GM12864 (cell line): ENCODE results near the gene RPL10.

ENCODE experiments used
- DNase-seq: peaks from one replicate; pipeline ENCODE4 v3.0.0-alpha.2; 2011; ENCODE audit warnings: low read depth
- H3K4me3 ChIP-seq: 2 replicates; pipeline ENCODE4 v1.5.1; 2011; ENCODE audit warnings: mild to moderate bottlenecking, low read depth, low read length, control low read depth
- CTCF ChIP-seq: IDR thresholded peaks from 2 replicates; pipeline ENCODE4 v1.5.1; 2011; ENCODE audit warnings: low read depth, mild to moderate bottlenecking, moderate library complexity, low read length, control low read depth, inconsistent platforms; ENCODE audit errors: missing control alignments

Gene RPL10

GRCh38 chrX:154356596-154356995 lies 41.6 kb upstream of the RPL10 start:
- H3K4me3 ChIP-seq = no peak overlapping the region
- TF ChIP-seq CTCF = no peak

GRCh38 chrX:154357205-154357604 lies 41.0 kb upstream of the RPL10 start:
- TF ChIP-seq CTCF = no peak
- no peak overlapping the region for H3K4me3 ChIP-seq

More at GRCh38 chrX:154356596-154356995, 41.6 kb upstream of the RPL10 start:
- DNase-seq = no peak

GRCh38 chrX:154358011-154358410 lies 40.2 kb upstream of the RPL10 start:
- no peak overlapping the region for H3K4me3 ChIP-seq
- TF ChIP-seq CTCF = no peak
- no peak for DNase-seq

More at GRCh38 chrX:154357205-154357604, 41.0 kb upstream of the RPL10 start:
- no peak for DNase-seq

- H3K4me3 ChIP-seq = no peak overlapping the region
- TF ChIP-seq CTCF = no peak
- DNase-seq = no peak
Observed at GRCh38 chrX:154358829-154359228, 39.3 kb upstream of the RPL10 start.

- H3K4me3 ChIP-seq = no peak overlapping the region
- DNase-seq = no peak
- no peak for TF ChIP-seq CTCF
Observed at GRCh38 chrX:154359362-154360154, 38.6 kb upstream of the RPL10 start.

- no peak for DNase-seq
- no peak overlapping the region for H3K4me3 ChIP-seq
- no peak for TF ChIP-seq CTCF
Observed at GRCh38 chrX:154360155-154360713, 37.9 kb upstream of the RPL10 start.
